ENCODE measurements around the gene PPIP5K1. TPM values are rescaled to one million over a fixed set of nuclear protein-coding genes. Genes with fewer than 3 reads are reported as not detected.
"Not testable (repeated sequence)": the region's sequence is repeated elsewhere in the genome, so short reads cannot be mapped to it uniquely, and the experiment has no call there.

Gene PPIP5K1
- total RNA-seq, 4 donors from 2014 or later, result 7.1 to 74.8 (median 42.6) TPM

DNA sequence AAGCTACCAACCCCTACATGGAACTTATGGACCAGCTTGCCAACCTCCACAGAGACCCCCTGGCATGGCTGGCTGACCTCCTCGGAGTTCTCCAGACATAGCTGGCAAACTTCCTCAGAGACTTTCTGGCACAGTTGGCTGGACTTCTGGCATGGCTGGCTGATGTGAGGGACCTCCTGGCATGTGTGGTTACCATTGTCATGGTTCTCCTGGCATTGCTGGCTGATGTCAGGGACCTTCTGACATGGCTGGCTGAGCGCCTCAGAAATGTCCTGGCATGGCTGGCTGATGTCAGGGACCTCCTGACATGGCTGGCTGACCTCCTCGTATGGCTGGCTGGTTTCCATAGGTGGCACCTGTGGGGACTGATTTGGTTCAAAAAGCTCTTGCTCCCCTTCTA, 55.1 kb downstream of the PPIP5K1 start:
- H3K27ac ChIP-seq, result no peak overlapping the region
- no peaks in the 10 kb centered on the region for H3K4me1 ChIP-seq
- H3K27me3 ChIP-seq, result no peaks in the 10 kb centered on the region
- TF ChIP-seq, protein P1, sequence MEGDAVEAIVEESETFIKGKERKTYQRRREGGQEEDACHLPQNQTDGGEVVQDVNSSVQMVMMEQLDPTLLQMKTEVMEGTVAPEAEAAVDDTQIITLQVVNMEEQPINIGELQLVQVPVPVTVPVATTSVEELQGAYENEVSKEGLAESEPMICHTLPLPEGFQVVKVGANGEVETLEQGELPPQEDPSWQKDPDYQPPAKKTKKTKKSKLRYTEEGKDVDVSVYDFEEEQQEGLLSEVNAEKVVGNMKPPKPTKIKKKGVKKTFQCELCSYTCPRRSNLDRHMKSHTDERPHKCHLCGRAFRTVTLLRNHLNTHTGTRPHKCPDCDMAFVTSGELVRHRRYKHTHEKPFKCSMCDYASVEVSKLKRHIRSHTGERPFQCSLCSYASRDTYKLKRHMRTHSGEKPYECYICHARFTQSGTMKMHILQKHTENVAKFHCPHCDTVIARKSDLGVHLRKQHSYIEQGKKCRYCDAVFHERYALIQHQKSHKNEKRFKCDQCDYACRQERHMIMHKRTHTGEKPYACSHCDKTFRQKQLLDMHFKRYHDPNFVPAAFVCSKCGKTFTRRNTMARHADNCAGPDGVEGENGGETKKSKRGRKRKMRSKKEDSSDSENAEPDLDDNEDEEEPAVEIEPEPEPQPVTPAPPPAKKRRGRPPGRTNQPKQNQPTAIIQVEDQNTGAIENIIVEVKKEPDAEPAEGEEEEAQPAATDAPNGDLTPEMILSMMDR (IDR thresholded peaks at IDR 0.05), result no peak
- no peak for TF ChIP-seq POLR2A (IDR thresholded peaks at IDR 0.05)
- no peaks in the 10 kb centered on the region for H3K36me3 ChIP-seq
- no peaks in the 10 kb centered on the region for H3K9me3 ChIP-seq
- DNase-seq, result no peak
- intact Hi-C loops (cut with DNase I; ENCODE audit: low total_unique reads), result no loop called here
- no peak overlapping the region for H3K4me3 ChIP-seq

DNA sequence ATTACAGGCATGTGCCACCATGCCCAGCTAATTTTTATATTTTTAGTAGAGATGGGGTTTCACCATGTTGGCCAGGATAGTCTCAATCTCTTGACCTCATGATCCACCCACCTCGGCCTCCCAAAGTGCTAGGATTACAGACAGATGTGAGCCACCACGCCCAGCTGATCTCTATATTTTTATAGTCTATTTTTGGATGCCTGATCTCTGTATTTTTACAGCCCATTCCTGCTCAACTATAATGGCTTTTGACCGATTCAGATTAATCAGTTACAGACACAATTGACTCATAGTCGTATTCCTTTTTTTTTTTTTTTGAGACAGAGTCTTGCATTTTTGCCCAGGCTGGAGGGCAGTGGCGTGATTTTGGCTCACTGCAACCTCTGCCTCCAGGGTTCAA, 57.2 kb downstream of the PPIP5K1 start:
- H3K36me3 ChIP-seq; H3K9me3 ChIP-seq; DNase-seq; H3K4me1 ChIP-seq; H3K27ac ChIP-seq; H3K27me3 ChIP-seq; H3K4me3 ChIP-seq; intact Hi-C loops (cut with DNase I; ENCODE audit: low total_unique reads): not testable (repeated sequence)

DNA sequence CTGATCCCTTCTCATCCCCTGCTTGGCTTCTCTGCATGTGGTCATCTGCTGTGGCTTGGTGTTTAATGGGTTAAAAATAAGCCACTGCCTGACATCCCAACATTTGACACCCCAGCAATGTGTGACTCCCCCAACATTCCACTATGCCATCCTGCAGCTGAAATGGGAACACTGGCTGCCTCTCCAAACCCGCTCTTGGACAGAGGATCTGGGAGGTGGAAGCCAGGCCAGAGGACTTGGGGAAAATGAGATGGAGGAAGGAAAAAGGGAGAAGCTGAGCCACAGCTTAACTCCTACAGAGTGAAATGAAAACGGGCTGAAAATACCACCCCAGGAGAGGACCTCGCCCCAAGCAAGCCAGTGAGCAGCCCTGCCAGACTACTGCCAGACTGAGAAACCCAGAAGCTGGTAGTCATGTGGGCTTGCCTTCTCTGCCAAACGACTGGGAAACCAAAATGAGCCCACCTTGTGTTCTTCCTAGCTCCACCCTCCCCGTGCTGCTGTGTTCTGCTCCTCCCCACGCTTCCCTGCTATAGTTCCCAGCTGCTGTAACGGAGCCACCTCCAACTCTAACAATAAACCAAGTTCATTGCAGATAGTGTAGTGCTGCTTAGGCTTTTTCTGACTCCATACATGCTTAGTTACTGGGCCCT, 58.9 kb downstream of the PPIP5K1 start:
- H3K36me3 ChIP-seq, result no peaks in the 10 kb centered on the region
- no peaks in the 10 kb centered on the region for H3K9me3 ChIP-seq
- H3K4me3 ChIP-seq, result no peak overlapping the region
- intact Hi-C loops (cut with DNase I; ENCODE audit: low total_unique reads), result no loop called here
- H3K4me1 ChIP-seq, result no peaks in the 10 kb centered on the region
- no peaks in the 10 kb centered on the region for H3K27me3 ChIP-seq
- DNase-seq, result no peak
- H3K27ac ChIP-seq, result peak overlapping the region; percentile 16 to 23
- TF ChIP-seq, protein P1 (IDR thresholded peaks at IDR 0.05), result no peak
- TF ChIP-seq POLR2A (IDR thresholded peaks at IDR 0.05), result no peak

DNA sequence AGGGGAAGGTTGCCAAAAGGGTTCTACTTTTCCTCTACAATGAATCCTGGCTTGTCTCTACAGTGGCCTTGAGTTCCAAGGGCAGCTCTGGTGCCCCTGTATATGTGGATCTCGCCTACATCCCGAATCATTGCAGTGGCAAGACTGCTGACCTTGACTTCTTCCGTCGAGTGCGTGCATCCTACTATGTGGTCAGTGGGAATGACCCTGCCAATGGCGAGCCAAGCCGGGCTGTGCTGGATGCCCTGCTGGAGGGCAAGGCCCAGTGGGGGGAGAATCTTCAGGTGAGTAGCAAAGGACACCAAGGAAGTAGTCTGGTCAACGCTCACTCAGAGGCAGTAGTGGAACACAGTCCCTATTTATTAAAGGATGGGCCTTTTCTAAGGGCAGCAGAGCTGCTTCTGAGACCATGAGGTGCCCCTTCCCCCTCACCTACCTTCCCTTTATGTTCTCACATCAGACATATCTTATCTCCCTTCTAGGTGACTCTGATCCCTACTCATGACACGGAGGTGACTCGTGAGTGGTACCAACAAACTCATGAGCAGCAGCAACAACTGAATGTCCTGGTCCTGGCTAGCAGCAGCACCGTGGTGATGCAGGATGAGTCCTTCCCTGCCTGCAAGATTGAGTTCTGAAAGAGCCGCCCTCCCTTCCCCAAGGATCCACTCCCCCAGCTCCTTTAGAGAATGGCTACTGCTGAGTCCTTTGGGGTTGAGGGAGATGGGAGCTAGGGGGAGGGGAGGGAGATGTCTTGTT, 60.2 kb downstream of the PPIP5K1 start:
- intact Hi-C loops (cut with DNase I; ENCODE audit: low total_unique reads), result no loop called here
- H3K9me3 ChIP-seq, result peaks cover 0 to 2% of the 10 kb centered on the region in 2 donors
- H3K27ac ChIP-seq, result no peak overlapping the region
- no peak for DNase-seq
- H3K36me3 ChIP-seq, result no peaks in the 10 kb centered on the region
- no peak overlapping the region for H3K4me3 ChIP-seq
- no peaks in the 10 kb centered on the region for H3K27me3 ChIP-seq
- no peak for TF ChIP-seq POLR2A (IDR thresholded peaks at IDR 0.05)
- TF ChIP-seq, protein P1 (IDR thresholded peaks at IDR 0.05), result no peak
- H3K4me1 ChIP-seq, result no peaks in the 10 kb centered on the region

DNA sequence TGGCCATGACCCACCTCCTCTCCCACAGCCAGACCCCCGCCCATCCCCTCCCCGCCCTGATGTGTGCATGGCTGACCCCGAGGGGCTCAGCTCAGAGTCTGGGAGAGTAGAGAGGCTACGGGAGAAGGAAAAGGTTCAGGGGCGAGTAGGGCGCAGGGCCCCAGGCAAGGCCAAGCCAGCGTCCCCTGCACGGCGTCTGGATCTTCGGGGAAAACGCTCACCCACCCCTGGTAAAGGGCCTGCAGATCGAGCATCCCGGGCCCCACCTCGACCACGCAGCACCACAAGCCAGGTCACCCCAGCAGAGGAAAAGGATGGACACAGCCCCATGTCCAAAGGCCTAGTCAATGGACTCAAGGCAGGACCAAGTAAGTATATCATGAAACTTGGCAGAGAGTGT, 60.9 kb downstream of the PPIP5K1 start:
- Histone ChIP-seq H3K4me1 (no peaks in the 10 kb centered on the region), H3K36me3 (no peaks in the 10 kb centered on the region), H3K27me3 (no peaks in the 10 kb centered on the region), H3K4me3 (no peak overlapping the region), H3K27ac (no peak overlapping the region), H3K9me3 (peaks cover 0 to 3% of the 10 kb centered on the region in 2 donors)
- intact Hi-C loops (cut with DNase I; ENCODE audit: low total_unique reads), result no loop called here
- TF ChIP-seq, protein P1 (IDR thresholded peaks at IDR 0.05), result no peak
- TF ChIP-seq POLR2A (IDR thresholded peaks at IDR 0.05), result no peak
- DNase-seq, result no peak

Measured in uterus (tissue), 4 donors.